Measurements from ENCODE around the gene FOXJ3. TPM values are rescaled to one million over a fixed set of nuclear protein-coding genes. Genes with fewer than 3 reads are reported as not detected.

FOXJ3 gene
- total and polyA plus RNA-seq, 2 of the 8 experiments (the other 6 are each of a cell fraction or from before 2014, with no cell fraction given) = 48.6 to 51.9 TPM

- DNase-seq (ENCODE audit: low read depth in 1 of 2, low spot score in 2 of 2) (no peak), FAIRE-seq (no peak)
- H3K56ac ChIP-seq (replicated peaks; ENCODE audit: insufficient read length, low read depth, low read length) = no peak overlapping the region
- no peak overlapping the region for H2AK5ac ChIP-seq (ENCODE audit: low read depth, low read length)
- no peak overlapping the region for H2BK20ac ChIP-seq (ENCODE audit: low read length)
- no peak overlapping the region for H4K91ac ChIP-seq (replicated peaks; ENCODE audit: insufficient read length, low read length)
- no peaks in the 10 kb centered on the region for H3K36me3 ChIP-seq (ENCODE audit: control insufficient read depth in 2 of 4, insufficient read depth in 4 of 4, low read length in 3 of 4)
- no peak overlapping the region for H3K14ac ChIP-seq (ENCODE audit: insufficient read length)
- H2BK120ac ChIP-seq (replicated peaks; ENCODE audit: low read depth, low read length) = no peak overlapping the region
- H3K4me3 ChIP-seq (ENCODE audit: extremely low read depth in 1 of 4, insufficient read depth in 2 of 4, low read depth in 3 of 4, low read length in 4 of 4) = no peak overlapping the region
- H2BK5ac ChIP-seq (ENCODE audit: low read depth, low read length) = no peak overlapping the region
- no peaks in the 10 kb centered on the region for H3K9me3 ChIP-seq (ENCODE audit: insufficient read depth in 2 of 2, low read depth in 1 of 2, low read length in 1 of 2)
- no peak overlapping the region for H3K23ac ChIP-seq (ENCODE audit: insufficient read length)
- peaks cover 0 to 2% (median 0%) of the 10 kb centered on the region in 4 experiments; a peak in 2 of 7 replicates for H3K4me1 ChIP-seq (replicated peaks in 1 of 4; ENCODE audit: control insufficient read depth in 3 of 4, insufficient read depth in 4 of 4, low read length in 3 of 4)
- no peak overlapping the region for H3K4me2 ChIP-seq (ENCODE audit: insufficient read depth in 1 of 2, low read depth in 2 of 2, low read length in 2 of 2)
- peaks cover 0 to 2% of the 10 kb centered on the region in 2 experiments for H4K20me1 ChIP-seq (replicated peaks in 1 of 2; ENCODE audit: control insufficient read depth in 1 of 2, insufficient read depth in 2 of 2, low read length in 2 of 2)
- no peak overlapping the region for H3K4ac ChIP-seq (replicated peaks; ENCODE audit: insufficient read length, low read depth, low read length)
- H4K8ac ChIP-seq (ENCODE audit: extremely low read depth, insufficient read depth, low read length) = no peak overlapping the region
- ChIA-PET POLR2A (ENCODE audit: partially characterized antibody) (interaction anchor here (1.4 kb wide), 1 partner anchor 32 kb away, joined by 3 read pairs; no protein-coding TSS in a partner anchor), CTCF (ENCODE audit: partially characterized antibody) (interaction anchor here (1.0 kb wide), 1 partner anchor 568 kb away, joined by 3 read pairs; no protein-coding TSS in a partner anchor)
- no peaks in the 10 kb centered on the region; the same call in 1 of the 2 replicates for H3K23me2 ChIP-seq (ENCODE audit: low read depth, low read length)
- H3K79me2 ChIP-seq (ENCODE audit: control insufficient read depth in 1 of 2, insufficient read depth in 2 of 2, low read length in 2 of 2) = no peaks in the 10 kb centered on the region
- H2BK15ac ChIP-seq (ENCODE audit: low read length) = no peak overlapping the region
- H3K27ac ChIP-seq (ENCODE audit: low read depth, low read length) = no peak overlapping the region
- H3K9ac ChIP-seq (replicated peaks in 1 of 4; ENCODE audit: extremely low read depth in 1 of 4, low read depth in 3 of 4, low read length in 3 of 4) = no peak overlapping the region
- H4K5ac ChIP-seq (ENCODE audit: insufficient read length, low read depth, low read length) = no peak overlapping the region
- no peaks in the 10 kb centered on the region for H3K79me1 ChIP-seq (ENCODE audit: low read depth, low read length)
- no peak overlapping the region for H2AFZ ChIP-seq (ENCODE audit: low read length)
- 90% methylated on average over 5 of the region's 5 CpGs; no CpG with 5 or more reads in 1 of the 2 experiments for WGBS, 2 experiments (ENCODE audit: extremely low coverage in 1 of 2, insufficient coverage in 1 of 2, insufficient read length in 1 of 2, insufficient replicate concordance in 2 of 2, low coverage in 1 of 2, low lambda C conversion rate in 2 of 2, missing lambda C conversion rate in 1 of 2)
- no peaks in the 10 kb centered on the region; a peak in 2 of 7 replicates for H3K27me3 ChIP-seq (replicated peaks in 1 of 4; ENCODE audit: control insufficient read depth in 3 of 4, extremely low read depth in 1 of 4, insufficient read depth in 3 of 4, low read length in 3 of 4)
- no peak overlapping the region for H3K18ac ChIP-seq (ENCODE audit: extremely low read depth, low read length)
- no peak overlapping the region for H2BK12ac ChIP-seq (ENCODE audit: low read depth, low read length)
- TF ChIP-seq KDM1A (IDR thresholded peaks at IDR 0.05; ENCODE audit: borderline replicate concordance, low read length) (no peak), ATF2 (IDR thresholded peaks at IDR 0.05; ENCODE audit: low read length) (no peak), BRCA1 (IDR thresholded peaks at IDR 0.05; ENCODE audit: low read depth, low read length) (no peak), JUND (IDR thresholded peaks at IDR 0.05; ENCODE audit: low read length) (no peak), ASH2L (IDR thresholded peaks at IDR 0.05; ENCODE audit: low read length) (no peak), BCL11A (IDR thresholded peaks at IDR 0.05; ENCODE audit: low read depth in 2 of 2, low read length in 2 of 2) (no peak), MAX (IDR thresholded peaks at IDR 0.05) (no peak), HDAC2 (IDR thresholded peaks at IDR 0.05; ENCODE audit: borderline replicate concordance in 1 of 2, low read depth in 2 of 2, low read length in 2 of 2) (no peak), SP4 (IDR thresholded peaks at IDR 0.05; ENCODE audit: low read length) (no peak), RNF2 (IDR thresholded peaks at IDR 0.05; ENCODE audit: borderline replicate concordance, low read depth, low read length, missing control alignments, poor library complexity, severe bottlenecking) (no peak), POLR2AphosphoS5 (IDR thresholded peaks at IDR 0.05; ENCODE audit: low read depth, low read length) (no peak), HDAC6 (IDR thresholded peaks at IDR 0.05; ENCODE audit: low read depth, low read length) (no peak)
Observed at GRCh38 chr1:42141978-42142377, 193.1 kb downstream of the FOXJ3 start.

Data from H1 (cell line).